RWPE2 (cell line): Measurements from ENCODE around the gene PLCH2.
"Not testable (repeated sequence)": the region's sequence is repeated elsewhere in the genome, so short reads cannot be mapped to it uniquely, and the experiment has no call there.

ENCODE experiments used
- ATAC-seq: fragments of 200-7000 bp; cut with Tn5 transposase; 3 replicates; pipeline ENCODE4 v1.9.1; 2021; ENCODE audit warnings: low read depth
- DNase-seq: peaks from one replicate; pipeline ENCODE4 v3.0.0-alpha.2; 2020; ENCODE audit warnings: low spot score
- H3K27ac ChIP-seq: fragments of 450-650 bp; 2 replicates; pipeline ENCODE4 v1.5.1; 2017; ENCODE audit warnings: mild to moderate bottlenecking; ENCODE audit not compliant: poor library complexity, severe bottlenecking
- H3K27me3 ChIP-seq: fragments of 250-450 bp; sonication (Bioruptor Pico); 2 replicates; pipeline ENCODE4 v1.5.1; 2021; ENCODE audit warnings: mild to moderate bottlenecking, moderate library complexity; ENCODE audit not compliant: insufficient read depth, poor library complexity, severe bottlenecking
- H3K36me3 ChIP-seq: fragments of 250-450 bp; sonication (Bioruptor Pico); 2 replicates; pipeline ENCODE4 v1.5.1; 2020; ENCODE audit warnings: low read depth, mild to moderate bottlenecking, moderate library complexity
- H3K4me1 ChIP-seq: fragments of 250-450 bp; sonication (Bioruptor Pico); 2 replicates; pipeline ENCODE4 v1.5.1; 2021; ENCODE audit warnings: mild to moderate bottlenecking, moderate library complexity; ENCODE audit not compliant: insufficient read depth, poor library complexity, severe bottlenecking
- H3K4me3 ChIP-seq: fragments of 250-450 bp; sonication (Bioruptor Pico); 2 replicates; pipeline ENCODE4 v1.5.1; 2021; ENCODE audit warnings: mild to moderate bottlenecking, moderate library complexity; ENCODE audit not compliant: severe bottlenecking
- H3K9me3 ChIP-seq: fragments of 250-450 bp; sonication (Bioruptor Pico); 2 replicates; pipeline ENCODE4 v1.5.1; 2021; ENCODE audit warnings: mild to moderate bottlenecking, moderate library complexity; ENCODE audit not compliant: severe bottlenecking
- TF ChIP-seq, protein P1 (sequence below): fragments of 450-650 bp; IDR thresholded peaks from one replicate; pipeline ENCODE4 v1.5.1; 2017; ENCODE audit warnings: mild to moderate bottlenecking, moderate library complexity; ENCODE audit not compliant: poor library complexity, severe bottlenecking

PLCH2 gene

GRCh38 chr1:2548068-2548589 lies 72.0 kb downstream of the PLCH2 start:
- Histone ChIP-seq H3K36me3 (no peaks in the 10 kb centered on the region), H3K4me3 (no peak overlapping the region), H3K27ac (peak overlapping the region; percentile 78), H3K9me3 (no peaks in the 10 kb centered on the region), H3K4me1 (peaks cover 5% of the 10 kb centered on the region), H3K27me3 (no peaks in the 10 kb centered on the region)
- no peak for DNase-seq
- ATAC-seq: peak; percentile 47
- TF ChIP-seq, protein P1, sequence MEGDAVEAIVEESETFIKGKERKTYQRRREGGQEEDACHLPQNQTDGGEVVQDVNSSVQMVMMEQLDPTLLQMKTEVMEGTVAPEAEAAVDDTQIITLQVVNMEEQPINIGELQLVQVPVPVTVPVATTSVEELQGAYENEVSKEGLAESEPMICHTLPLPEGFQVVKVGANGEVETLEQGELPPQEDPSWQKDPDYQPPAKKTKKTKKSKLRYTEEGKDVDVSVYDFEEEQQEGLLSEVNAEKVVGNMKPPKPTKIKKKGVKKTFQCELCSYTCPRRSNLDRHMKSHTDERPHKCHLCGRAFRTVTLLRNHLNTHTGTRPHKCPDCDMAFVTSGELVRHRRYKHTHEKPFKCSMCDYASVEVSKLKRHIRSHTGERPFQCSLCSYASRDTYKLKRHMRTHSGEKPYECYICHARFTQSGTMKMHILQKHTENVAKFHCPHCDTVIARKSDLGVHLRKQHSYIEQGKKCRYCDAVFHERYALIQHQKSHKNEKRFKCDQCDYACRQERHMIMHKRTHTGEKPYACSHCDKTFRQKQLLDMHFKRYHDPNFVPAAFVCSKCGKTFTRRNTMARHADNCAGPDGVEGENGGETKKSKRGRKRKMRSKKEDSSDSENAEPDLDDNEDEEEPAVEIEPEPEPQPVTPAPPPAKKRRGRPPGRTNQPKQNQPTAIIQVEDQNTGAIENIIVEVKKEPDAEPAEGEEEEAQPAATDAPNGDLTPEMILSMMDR: peak; percentile 96

DNA sequence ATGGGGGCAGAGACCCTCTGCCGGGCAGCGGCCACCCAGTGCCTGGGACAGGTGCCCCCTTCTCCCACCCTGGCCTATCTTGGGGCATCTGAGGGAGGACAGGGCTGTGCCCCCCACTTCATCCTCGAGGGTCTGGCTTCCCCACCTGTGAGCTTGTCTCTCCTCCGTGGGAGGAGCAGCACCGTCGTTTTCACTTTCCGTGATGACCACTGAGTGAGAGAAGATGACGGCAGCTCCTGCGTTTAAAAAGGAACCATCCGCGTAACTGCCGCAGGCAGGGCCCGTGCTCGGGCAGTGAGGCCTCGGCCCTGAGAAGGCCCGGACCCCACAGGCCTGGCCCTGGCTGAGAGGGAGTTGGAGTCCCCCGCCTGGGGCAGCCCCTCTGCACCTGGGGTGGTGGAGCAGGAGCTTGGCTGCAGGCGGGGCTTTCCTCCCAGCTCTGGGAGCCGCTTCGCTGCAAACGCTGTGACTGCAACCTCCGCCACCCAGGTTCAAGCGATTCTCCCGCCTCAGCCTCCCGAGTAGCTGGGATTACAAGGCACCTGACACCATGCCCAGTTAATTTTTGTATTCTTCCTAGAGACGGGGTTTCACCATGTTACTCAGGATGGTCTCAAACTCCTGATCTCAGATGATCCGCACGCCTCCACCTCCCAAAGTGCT lies 73.4 kb downstream of the PLCH2 start:
- H3K4me3 ChIP-seq, H3K27me3 ChIP-seq, H3K27ac ChIP-seq, DNase-seq, H3K9me3 ChIP-seq, H3K36me3 ChIP-seq, ATAC-seq, H3K4me1 ChIP-seq: not testable (repeated sequence)

GRCh38 chr1:2550309-2550861 lies 74.3 kb downstream of the PLCH2 start:
- H3K9me3 ChIP-seq, DNase-seq, H3K27me3 ChIP-seq, H3K4me1 ChIP-seq, ATAC-seq, H3K36me3 ChIP-seq, H3K4me3 ChIP-seq, H3K27ac ChIP-seq: not testable (repeated sequence)

- H3K9me3 ChIP-seq, ATAC-seq, H3K4me3 ChIP-seq, H3K27ac ChIP-seq, DNase-seq, H3K27me3 ChIP-seq, H3K36me3 ChIP-seq: not testable (repeated sequence)
- peaks cover 10% of the 10 kb centered on the region for H3K4me1 ChIP-seq
These were observed 75.5 kb downstream of the PLCH2 start for GRCh38 chr1:2551544-2551943.

DNA sequence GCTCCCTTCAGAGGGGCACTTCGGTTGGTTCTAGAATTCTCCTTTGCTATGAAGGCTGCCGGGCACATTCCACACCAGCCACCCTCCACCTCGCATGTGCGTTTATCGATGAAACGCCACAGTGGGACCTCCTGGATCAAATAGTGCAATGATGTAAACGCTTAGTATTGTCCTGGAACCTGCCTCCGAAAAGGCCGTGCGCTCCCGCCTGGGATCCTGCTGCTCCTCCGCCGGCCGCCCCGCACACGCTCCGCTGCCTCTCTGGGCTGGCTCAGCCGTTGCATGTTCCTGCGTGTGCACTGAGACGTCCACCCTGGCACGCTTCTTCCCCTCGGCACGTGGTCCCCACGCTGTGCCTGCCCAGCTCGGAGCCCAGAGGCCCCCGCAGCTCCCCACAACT lies 76.1 kb downstream of the PLCH2 start:
- no peaks in the 10 kb centered on the region for H3K27me3 ChIP-seq
- ATAC-seq: no peak
- DNase-seq: no peak
- no peaks in the 10 kb centered on the region for H3K9me3 ChIP-seq
- peaks cover 10% of the 10 kb centered on the region for H3K4me1 ChIP-seq
- H3K36me3 ChIP-seq: no peaks in the 10 kb centered on the region
- no peak overlapping the region for H3K4me3 ChIP-seq
- H3K27ac ChIP-seq: no peak overlapping the region
- TF ChIP-seq, protein P1: no peak

DNA sequence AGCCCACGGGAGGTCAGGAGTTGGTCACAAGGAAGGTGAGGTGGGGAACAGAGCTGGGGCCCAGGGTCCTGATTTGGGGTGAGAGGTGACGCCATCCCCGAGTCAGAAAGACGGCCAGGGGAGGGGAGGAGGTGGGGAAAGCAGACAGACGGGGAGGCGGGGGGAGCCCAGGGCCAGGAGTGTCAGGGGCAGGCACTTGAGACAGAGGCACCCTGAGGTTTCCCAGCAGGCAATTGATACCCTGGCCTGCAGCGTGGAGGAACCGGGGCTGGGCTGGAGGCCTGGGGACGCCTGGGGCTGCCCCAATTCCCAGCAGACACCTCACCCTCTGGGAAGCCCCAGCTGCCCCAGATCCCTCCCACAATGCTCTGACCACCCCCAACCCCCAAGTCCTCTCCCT lies 77.0 kb downstream of the PLCH2 start:
- ATAC-seq: not testable (repeated sequence)

More for the DNA sequence above, 77.0 kb downstream of the PLCH2 start:
- H3K27me3 ChIP-seq, H3K27ac ChIP-seq, DNase-seq, H3K4me1 ChIP-seq, H3K4me3 ChIP-seq, H3K36me3 ChIP-seq, H3K9me3 ChIP-seq: not testable (repeated sequence)
